DOHH2 (cell line): ENCODE data around the gene MAFG.
A peak's percentile ranks its signal among the peaks of the same experiment; 100 is the strongest.

Experiments
- H3F3A ChIP-seq: fragments of 200-600 bp; sonication (generic), shearing (Covaris generic); 2 replicates; pipeline ENCODE4 v1.6.0; 2016; ENCODE audit warnings: antibody characterized with exemption, mild to moderate bottlenecking; ENCODE audit not compliant: control insufficient read depth, insufficient read depth
- H3K27ac ChIP-seq: fragments of 200-600 bp; sonication (generic); 2 replicates; pipeline ENCODE4 v1.5.1; 2014; ENCODE audit warnings: low read depth, mild to moderate bottlenecking, low read length, moderate library complexity
- H3K27me3 ChIP-seq: fragments of 200-600 bp; sonication (generic); 2 replicates; pipeline ENCODE4 v1.6.1; 2014; ENCODE audit warnings: mild to moderate bottlenecking, low read length, mixed read lengths; ENCODE audit not compliant: control insufficient read depth
- H3K36me3 ChIP-seq: fragments of 200-600 bp; sonication (generic); 2 replicates; pipeline ENCODE4 v1.6.1; 2014; ENCODE audit warnings: mild to moderate bottlenecking, low read length, moderate library complexity, mixed read lengths; ENCODE audit not compliant: control insufficient read depth
- H3K4me1 ChIP-seq: fragments of 200-600 bp; sonication (generic); 2 replicates; pipeline ENCODE4 v1.6.1; 2014; ENCODE audit warnings: mild to moderate bottlenecking, low read length, mixed read lengths; ENCODE audit not compliant: control insufficient read depth
- H3K4me2 ChIP-seq: fragments of 200-600 bp; sonication (generic); 2 replicates; pipeline ENCODE4 v1.6.0; 2014; ENCODE audit warnings: mild to moderate bottlenecking, low read length, moderate library complexity
- H3K4me3 ChIP-seq: fragments of 200-600 bp; sonication (generic); 2 replicates; pipeline ENCODE4 v1.5.1; 2014; ENCODE audit warnings: mild to moderate bottlenecking, low read length, mixed read lengths
- H3K79me2 ChIP-seq: fragments of 200-600 bp; sonication (generic); 2 replicates; pipeline ENCODE4 v1.6.1; 2014; ENCODE audit warnings: mild to moderate bottlenecking, low read length, mixed read lengths; ENCODE audit not compliant: control insufficient read depth
- H3K9me2 ChIP-seq: fragments of 200-600 bp; sonication (generic); replicated peaks from 2 replicates; pipeline ENCODE4 v1.6.1; 2014; ENCODE audit warnings: mild to moderate bottlenecking, low read length, mixed read lengths; ENCODE audit not compliant: control insufficient read depth
- H3K9me3 ChIP-seq: fragments of 200-600 bp; sonication (generic); 2 replicates; pipeline ENCODE4 v1.6.1; 2014; ENCODE audit warnings: antibody characterized with exemption, low read length, mixed read lengths; ENCODE audit not compliant: control insufficient read depth, insufficient read depth
- H4K20me1 ChIP-seq: fragments of 200-600 bp; sonication (generic); 2 replicates; pipeline ENCODE4 v1.6.0; 2014; ENCODE audit warnings: low read depth, mild to moderate bottlenecking, antibody characterized with exemption, low read length, moderate library complexity; ENCODE audit not compliant: control insufficient read depth, insufficient read depth
- CTCF ChIP-seq: fragments of 200-600 bp; sonication (generic); IDR thresholded peaks from one replicate; pipeline ENCODE4 v1.5.1; 2014; ENCODE audit warnings: antibody characterized with exemption, mild to moderate bottlenecking, low read depth, low read length; ENCODE audit not compliant: poor library complexity, severe bottlenecking
- EZH2phosphoT487 ChIP-seq: fragments of 200-600 bp; sonication (generic); IDR thresholded peaks from 2 replicates; pipeline ENCODE4 v1.6.1; 2017; ENCODE audit warnings: borderline replicate concordance, mild to moderate bottlenecking, antibody characterized with exemption, low read length, moderate library complexity, mixed read lengths

The MAFG gene

GRCh38 chr17:81927152-81927652 is 333 bp downstream of the MAFG start:
- Histone ChIP-seq H3K4me1 (peaks cover 40% of the 10 kb centered on the region), H3K79me2 (peaks cover 47% of the 10 kb centered on the region), H3K36me3 (no peaks in the 10 kb centered on the region; the same call in 1 of the 2 replicates), H3K4me2 (peak overlapping the region; percentile 88), H3K27ac (peak overlapping the region; percentile 61), H3K9me3 (no peaks in the 10 kb centered on the region), H3K9me2 (no peaks in the 10 kb centered on the region), H4K20me1 (peaks cover 14% of the 10 kb centered on the region), H3F3A (0 out of 2 replicates have a peak, but pooled peaks cover 2% of the 10 kb centered on the region), H3K4me3 (peak overlapping the region; percentile 98), H3K27me3 (peaks cover 4% of the 10 kb centered on the region; the same call in 1 of the 2 replicates)
- TF ChIP-seq EZH2phosphoT487 (no peak), CTCF (no peak)

- Histone ChIP-seq H3K9me2 (no peaks in the 10 kb centered on the region), H3K9me3 (no peaks in the 10 kb centered on the region), H4K20me1 (peaks cover 14% of the 10 kb centered on the region), H3K79me2 (peaks cover 51% of the 10 kb centered on the region), H3F3A (peaks cover 2% of the 10 kb centered on the region; the same call in 1 of the 2 replicates), H3K4me1 (peaks cover 40% of the 10 kb centered on the region), H3K4me3 (peak overlapping the region; percentile 98), H3K4me2 (peak overlapping the region; percentile 88), H3K36me3 (peaks cover 3% of the 10 kb centered on the region), H3K27me3 (peaks cover 4% of the 10 kb centered on the region; the same call in 1 of the 2 replicates), H3K27ac (peak overlapping the region; percentile 61)
- TF ChIP-seq CTCF (no peak), EZH2phosphoT487 (no peak)
Observed at GRCh38 chr17:81926451-81927151, 934 bp downstream of the MAFG start.

- H3K27ac ChIP-seq: peak overlapping the region; percentile 61
- H3F3A ChIP-seq: peaks cover 4% of the 10 kb centered on the region; the same call in 1 of the 2 replicates
- peaks cover 40% of the 10 kb centered on the region for H3K4me1 ChIP-seq
- H3K4me3 ChIP-seq: peak overlapping the region; percentile 98
- H3K36me3 ChIP-seq: peaks cover 6% of the 10 kb centered on the region
- H3K9me2 ChIP-seq: no peaks in the 10 kb centered on the region
- H3K9me3 ChIP-seq: no peaks in the 10 kb centered on the region
- no peak for TF ChIP-seq EZH2phosphoT487
- no peak for TF ChIP-seq CTCF
- peaks cover 14% of the 10 kb centered on the region for H4K20me1 ChIP-seq
- peak overlapping the region; percentile 88 for H3K4me2 ChIP-seq
- H3K27me3 ChIP-seq: peaks cover 4% of the 10 kb centered on the region; the same call in 1 of the 2 replicates
- H3K79me2 ChIP-seq: peaks cover 55% of the 10 kb centered on the region
Observed at GRCh38 chr17:81925860-81926450, 1.6 kb downstream of the MAFG start.
